HepG2 (cell line): ENCODE measurements around the gene C5orf15. TPM values are rescaled to one million over a fixed set of nuclear protein-coding genes. Genes with fewer than 3 reads are reported as not detected.

Experiments used
- ATAC-seq: fragments of 200-7000 bp; cut with Tn5 transposase; 3 replicates; pipeline ENCODE4 v1.9.1; 2020; ENCODE audit warnings: mild to moderate bottlenecking, moderate library complexity
- BruUV-seq: library from RNA; stranded (reverse); fragments of 400-500 nt; replicated peaks from 2 replicates; lab custom pipeline; 2021; lab: Mats Ljungman, UMichigan
- CTCF ChIA-PET: fragments of 300-600 bp; formaldehyde crosslinking; extraction: SDS; loops from one replicate; lab custom pipeline; 2021; ENCODE audit warnings: low total read pairs, inconsistent platforms, low intra/inter-chr PET ratio; lab: Yijun Ruan, JAX
- POLR2A ChIA-PET: fragments of 350-600 bp; sonication (Branson Sonifier 250); formaldehyde crosslinking; loops from one replicate; lab custom pipeline; 2020; ENCODE audit warnings: antibody characterized with exemption, inconsistent platforms; lab: Yijun Ruan, JAX
- DNase-seq: peaks from one replicate; pipeline ENCODE4 v3.0.0-alpha.2; 2015; ENCODE audit warnings: low spot score
- FAIRE-seq: peaks from 3 replicates; lab custom pipeline; 2011; peaks lifted over from hg19 to GRCh38; lab: Jason Lieb, UNC
- H2AFZ ChIP-seq: one replicate; pipeline ENCODE4 v1.6.1; 2011; ENCODE audit warnings: low read length, inconsistent platforms
- H3K27ac ChIP-seq: fragments of 300-600 bp; 3 replicates; pipeline ENCODE4 v1.8.0; 2011; ENCODE audit warnings: mixed run types, mild to moderate bottlenecking, mixed read lengths, low read length, inconsistent platforms; ENCODE audit not compliant: insufficient read depth; ENCODE audit errors: extremely low read length
- H3K27me3 ChIP-seq, 2 experiments: fragments of 200-600 bp in 1 of 2; 2 replicates in 1 of 2; 3 replicates in 1 of 2; pipeline versions ENCODE4 v1.6.0 to v1.8.0; 2011; ENCODE audit warnings: low read length in 2 of 2, mild to moderate bottlenecking in 2 of 2, moderate library complexity in 2 of 2, inconsistent platforms in 1 of 2; ENCODE audit not compliant: insufficient read depth in 2 of 2, control insufficient read depth in 1 of 2
- H3K36me3 ChIP-seq, 2 experiments: fragments of 200-600 bp in 1 of 2; replicated peaks in 1 of 2; 2 replicates in 1 of 2; 3 replicates in 1 of 2; pipeline versions ENCODE4 v1.5.1 to v1.8.0; 2011; ENCODE audit warnings: low read length in 2 of 2, inconsistent platforms in 1 of 2; ENCODE audit not compliant: insufficient read depth in 2 of 2, control insufficient read depth in 1 of 2
- H3K4me1 ChIP-seq: 2 replicates; pipeline ENCODE4 v1.5.1; 2012; ENCODE audit warnings: low read length, inconsistent platforms; ENCODE audit not compliant: insufficient read depth
- H3K4me2 ChIP-seq: 2 replicates; pipeline ENCODE4 v1.6.0; 2011; ENCODE audit warnings: low read depth, low read length, inconsistent platforms
- H3K4me3 ChIP-seq, 3 experiments: fragments of 200-600 bp in 1 of 3; sonication (generic), shearing (Covaris generic) in 1 of 3; replicated peaks in 1 of 3; 2 replicates each; pipeline ENCODE4 v1.5.1; 2011 to 2016; ENCODE audit warnings: low read length in 3 of 3, inconsistent platforms in 2 of 3, low read depth in 2 of 3, mild to moderate bottlenecking in 2 of 3, control low read depth in 1 of 3, mixed read lengths in 1 of 3; ENCODE audit not compliant: insufficient read depth in 1 of 3
- H3K79me2 ChIP-seq: one replicate; pipeline ENCODE4 v1.6.1; 2011; ENCODE audit warnings: low read length, inconsistent platforms; ENCODE audit not compliant: insufficient read depth
- H3K9ac ChIP-seq: 2 replicates; pipeline ENCODE4 v1.6.0; 2011; ENCODE audit warnings: mild to moderate bottlenecking, low read depth, low read length, inconsistent platforms; ENCODE audit not compliant: insufficient read depth
- H3K9me3 ChIP-seq: 2 replicates; pipeline ENCODE4 v1.5.1; 2012; ENCODE audit warnings: mild to moderate bottlenecking, low read length
- H4K20me1 ChIP-seq: 2 replicates; pipeline ENCODE4 v1.6.0; 2011; ENCODE audit warnings: inconsistent platforms, mild to moderate bottlenecking, low read length, moderate library complexity; ENCODE audit not compliant: insufficient read depth
- HDAC2 ChIP-seq: sonication (generic); formaldehyde crosslinking; IDR thresholded peaks from 2 replicates; pipeline ENCODE4 v1.4.0; 2020; ENCODE audit warnings: missing genetic modification reagents
- YEATS4 ChIP-seq: sonication (generic); formaldehyde crosslinking; IDR thresholded peaks from 2 replicates; pipeline ENCODE4 v1.4.0; 2020; ENCODE audit warnings: missing genetic modification reagents, borderline replicate concordance
- ZNF615 ChIP-seq: sonication (generic); formaldehyde crosslinking; IDR thresholded peaks from 2 replicates; pipeline ENCODE4 v1.5.0; 2020; ENCODE audit warnings: mild to moderate bottlenecking, missing genetic modification reagents, borderline replicate concordance
- ZSCAN21 ChIP-seq: sonication (generic); formaldehyde crosslinking; IDR thresholded peaks from 2 replicates; pipeline ENCODE4 v1.8.0; 2022; ENCODE audit warnings: mild to moderate bottlenecking, missing genetic modification reagents, moderate library complexity, borderline replicate concordance
- WGBS: methylation state at CpG from one replicate; pipeline ENCODE4 v1.1.6; 2017; ENCODE audit warnings: low lambda C conversion rate; 5-methylcytosine and 5-hydroxymethylcytosine counted together
- in situ Hi-C: cut with HindIII; loops from 2 replicates; pipeline ENCODE4 v1.10.0; 2017; ENCODE audit warnings: low pct_unique_long_range_greater_than_20kb; ENCODE audit not compliant: extremely low pct_ligation_motif_present
- intact Hi-C: fragments of 100-400 bp; cut with micrococcal nuclease; formaldehyde crosslinking; loops from one replicate; pipeline ENCODE4 v1.10.0; 2022; ENCODE audit not compliant: unreplicated experiment
- polyA plus RNA-seq, 8 experiments: library from polyadenylated mRNA; depleted of rRNA in 3 of 8; stranded (reverse) in 7 of 8; unstranded in 1 of 8; fragments of >200 nt; fragmentation: Illumina TruSeq in 4 of 8; extraction: Trizol in 4 of 8; gene quantifications; 2 replicates each; pipeline versions ENCODE4 v1.2.1 to v1.2.3, GENCODE V29; 2011 to 2016; ENCODE audit warnings: low read depth in 4 of 8, missing spikeins in 1 of 8, mixed read lengths in 1 of 8; ENCODE audit not compliant: insufficient read depth in 1 of 8
- total RNA-seq, 5 experiments: library from RNA; depleted of rRNA; stranded (reverse); fragments of >200 nt; fragmentation: Illumina TruSeq; extraction: Trizol; gene quantifications; 2 replicates each; pipeline ENCODE4 v1.2.3, GENCODE V29; 2016; ENCODE audit warnings: low read depth in 1 of 5
- TF ChIP-seq, protein P1 (sequence below): sonication (generic); formaldehyde crosslinking; IDR thresholded peaks from 2 replicates; pipeline ENCODE4 v1.8.0; 2023; ENCODE audit warnings: mild to moderate bottlenecking, missing genetic modification reagents

Gene C5orf15
- total and polyA plus RNA-seq, 2 of the 13 experiments (the other 11 are each of a cell fraction or from before 2014, with no cell fraction given), result 58.5 to 82.7 TPM

DNA sequence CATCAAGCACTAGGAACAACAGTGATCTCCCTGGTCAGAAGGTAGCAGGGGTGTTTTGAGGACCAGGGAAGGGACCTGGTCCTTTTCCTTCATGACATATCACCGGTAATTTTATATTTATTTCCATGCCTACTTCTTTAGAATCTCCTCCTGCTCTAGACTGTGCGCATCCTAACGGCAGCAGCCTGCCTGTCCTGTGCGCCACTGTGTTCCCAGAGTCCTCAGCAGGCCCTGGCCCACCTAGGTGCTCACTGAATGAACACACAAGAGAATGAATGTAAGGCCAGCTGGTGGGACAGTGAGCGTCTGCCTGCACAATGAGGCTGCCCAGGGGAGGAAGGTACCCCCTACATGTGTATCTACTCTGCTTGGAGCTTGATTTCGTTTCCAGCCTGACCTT, 51.5 kb downstream of the C5orf15 start:
- FAIRE-seq (no peak), ATAC-seq (no peak), DNase-seq (no peak)
- Histone ChIP-seq H3K4me2 (no peak overlapping the region), H3K36me3 (no peaks in the 10 kb centered on the region), H3K27ac (no peak overlapping the region), H4K20me1 (no peaks in the 10 kb centered on the region), H3K9ac (no peak overlapping the region), H3K4me1 (peaks cover 11% of the 10 kb centered on the region), H3K9me3 (no peaks in the 10 kb centered on the region), H3K79me2 (no peaks in the 10 kb centered on the region), H3K27me3 (peaks cover 3% of the 10 kb centered on the region in 2 experiments; a peak in 2 of 5 replicates), H3K4me3 (no peak overlapping the region), H2AFZ (no peak overlapping the region)
- in situ Hi-C loops, result no loop called here
- intact Hi-C loops, result no loop called here
- no peak for TF ChIP-seq ZNF615 (CRISPR knock-in tag)
- TF ChIP-seq ZSCAN21 (CRISPR knock-in tag), result no peak
- BruUV-seq, result no TSS peak
- 32% methylated on average over 6 of the region's 6 CpGs for WGBS
- ChIA-PET POLR2A (no interaction called here), CTCF (no interaction called here)

DNA sequence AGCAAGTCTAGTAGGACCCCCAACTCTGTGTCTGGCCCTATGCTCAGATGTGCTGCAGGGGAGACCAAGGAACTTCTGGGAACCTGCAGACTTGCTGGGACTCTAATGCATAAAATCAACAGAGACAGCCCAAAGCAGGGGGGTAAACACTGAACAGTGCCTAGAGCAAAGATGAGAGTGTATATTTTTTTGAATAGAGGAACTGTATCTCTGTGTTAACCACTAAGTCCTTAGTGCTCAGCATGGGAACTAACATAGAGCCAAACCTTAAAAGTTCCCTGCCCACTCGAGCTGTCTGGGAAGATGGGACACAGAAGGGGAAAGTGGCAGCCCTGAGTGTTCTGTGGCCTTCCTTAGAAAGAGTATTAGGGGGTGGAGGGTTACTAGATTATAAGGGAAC, 51.9 kb downstream of the C5orf15 start:
- Histone ChIP-seq H3K4me1 (peaks cover 11% of the 10 kb centered on the region), H3K9me3 (no peaks in the 10 kb centered on the region), H3K4me2 (no peak overlapping the region), H3K36me3 (no peaks in the 10 kb centered on the region), H3K27ac (no peak overlapping the region), H3K9ac (no peak overlapping the region), H3K4me3 (no peak overlapping the region), H4K20me1 (no peaks in the 10 kb centered on the region), H2AFZ (no peak overlapping the region), H3K27me3 (peaks cover 3 to 5% of the 10 kb centered on the region in 2 experiments; a peak in 3 of 5 replicates), H3K79me2 (no peaks in the 10 kb centered on the region)
- ATAC-seq (no peak), FAIRE-seq (no peak), DNase-seq (no peak)
- no TSS peak for BruUV-seq
- TF ChIP-seq HDAC2, result no peak
- TF ChIP-seq, protein P1, sequence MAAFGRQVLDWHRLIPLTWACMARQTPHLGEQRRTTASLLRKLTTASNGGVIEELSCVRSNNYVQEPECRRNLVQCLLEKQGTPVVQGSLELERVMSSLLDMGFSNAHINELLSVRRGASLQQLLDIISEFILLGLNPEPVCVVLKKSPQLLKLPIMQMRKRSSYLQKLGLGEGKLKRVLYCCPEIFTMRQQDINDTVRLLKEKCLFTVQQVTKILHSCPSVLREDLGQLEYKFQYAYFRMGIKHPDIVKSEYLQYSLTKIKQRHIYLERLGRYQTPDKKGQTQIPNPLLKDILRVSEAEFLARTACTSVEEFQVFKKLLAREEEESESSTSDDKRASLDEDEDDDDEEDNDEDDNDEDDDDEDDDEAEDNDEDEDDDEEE, result no peak
- TF ChIP-seq YEATS4 (CRISPR knock-in tag), result no peak
- in situ Hi-C loops, result no loop called here
- intact Hi-C loops, result no loop called here
- ChIA-PET CTCF (no interaction called here), POLR2A (no interaction called here)
- 6% methylated on average over 1 of the region's 1 CpG for WGBS
